ENCODE data around the gene KIAA1210.

Gene KIAA1210

DNA sequence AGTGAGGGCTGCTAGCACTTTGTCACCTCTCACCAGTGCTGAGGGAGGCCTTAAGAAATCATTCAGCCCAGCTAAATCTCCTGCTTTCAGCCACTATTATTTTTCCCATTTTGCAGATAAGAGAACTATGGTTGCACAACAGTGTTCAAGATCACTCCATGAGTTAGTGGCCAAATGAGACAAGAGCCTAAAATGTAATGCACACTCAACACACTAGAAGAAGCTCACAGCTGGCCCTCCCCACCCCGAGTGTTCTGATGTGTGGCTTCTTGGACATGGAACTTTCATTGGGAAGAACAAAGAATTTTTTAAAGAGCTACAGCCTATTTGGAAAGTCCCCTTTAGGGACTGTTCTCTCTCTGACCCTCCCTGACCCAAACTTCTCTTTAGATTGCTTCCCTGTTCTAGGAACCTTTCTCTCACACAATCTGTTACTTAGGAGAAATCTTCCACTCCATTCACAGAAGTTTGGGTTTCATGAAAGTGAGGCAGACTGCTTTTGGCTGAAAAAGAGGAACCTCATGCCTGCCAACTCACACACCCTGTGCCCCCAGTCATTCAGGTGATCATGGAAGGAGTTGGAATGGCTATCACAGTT, 98.8 kb downstream of the KIAA1210 start:
- DNase-seq (ENCODE audit: insufficient read length, low spot score) = no peak
- no peak for FAIRE-seq
- no peak for TF ChIP-seq PAX5 (IDR thresholded peaks at IDR 0.05; ENCODE audit: insufficient read depth, low read length, severe bottlenecking)
- TF ChIP-seq TAF1 (IDR thresholded peaks at IDR 0.05; ENCODE audit: low read depth, low read length) = no peak
- TF ChIP-seq POLR2AphosphoS5 (IDR thresholded peaks at IDR 0.05; ENCODE audit: low read depth, low read length) = no peak
- TF ChIP-seq SPI1 (IDR thresholded peaks at IDR 0.05; ENCODE audit: low read depth, low read length) = no peak
- TF ChIP-seq POU2F2 (IDR thresholded peaks at IDR 0.05; ENCODE audit: low read depth, low read length) = no peak
- no peak for TF ChIP-seq POLR2A (IDR thresholded peaks at IDR 0.05; ENCODE audit: low read depth, low read length)

Data from GM12891 (cell line).